ENCODE data around the gene TUBB4A.

TUBB4A gene

GRCh38 chr19:6473647-6474046, 28.5 kb downstream of the TUBB4A start:
- H3K4me3 ChIP-seq (ENCODE audit: low read depth, low read length), result no peak overlapping the region
- TF ChIP-seq CTCF (IDR thresholded peaks at IDR 0.05; ENCODE audit: low read depth, low read length), result no peak

GRCh38 chr19:6472713-6473112, 29.4 kb downstream of the TUBB4A start:
- TF ChIP-seq CTCF (IDR thresholded peaks at IDR 0.05; ENCODE audit: low read depth, low read length), result no peak
- H3K4me3 ChIP-seq (ENCODE audit: low read depth, low read length), result no peak overlapping the region

- no peak for TF ChIP-seq CTCF (IDR thresholded peaks at IDR 0.05; ENCODE audit: low read depth, low read length)
These were observed 31.0 kb downstream of the TUBB4A start for GRCh38 chr19:6471076-6471475.

GRCh38 chr19:6470173-6470572, 31.9 kb downstream of the TUBB4A start:
- TF ChIP-seq CTCF (IDR thresholded peaks at IDR 0.05; ENCODE audit: low read depth, low read length), result no peak
- H3K4me3 ChIP-seq (ENCODE audit: low read depth, low read length), result no peak overlapping the region

More at GRCh38 chr19:6471076-6471475, 31.0 kb downstream of the TUBB4A start:
- H3K4me3 ChIP-seq (ENCODE audit: low read depth, low read length), result no peak overlapping the region

- H3K4me3 ChIP-seq (ENCODE audit: low read depth, low read length), result no peak overlapping the region
- no peak for TF ChIP-seq CTCF (IDR thresholded peaks at IDR 0.05; ENCODE audit: low read depth, low read length)
These were observed 34.7 kb downstream of the TUBB4A start for GRCh38 chr19:6467384-6467783.

GRCh38 chr19:6466526-6467248, 35.4 kb downstream of the TUBB4A start:
- H3K4me3 ChIP-seq (ENCODE audit: low read depth, low read length), result no peak overlapping the region
- TF ChIP-seq CTCF (IDR thresholded peaks at IDR 0.05; ENCODE audit: low read depth, low read length), result no peak

GRCh38 chr19:6465663-6466062, 36.4 kb downstream of the TUBB4A start:
- no peak for TF ChIP-seq CTCF (IDR thresholded peaks at IDR 0.05; ENCODE audit: low read depth, low read length)
- H3K4me3 ChIP-seq (ENCODE audit: low read depth, low read length), result no peak overlapping the region

All from WI38 (cell line).